K562 (cell line): ENCODE data around the gene AP1M2. TPM values are rescaled to one million over a fixed set of nuclear protein-coding genes. Genes with fewer than 3 reads are reported as not detected.

ENCODE experiments used
- ARHGAP35 ChIP-seq: fragments of 450-650 bp; IDR thresholded peaks from 2 replicates; pipeline ENCODE4 v1.6.1; 2018; ENCODE audit not compliant: partially characterized antibody
- ATF3 ChIP-seq, 2 experiments: fragments of 450-650 bp in 1 of 2; sonication (generic) in 1 of 2; formaldehyde crosslinking in 1 of 2; IDR thresholded peaks in 1 of 2; conservative IDR thresholded peaks in 1 of 2; 2 replicates each; pipeline versions ENCODE4 v1.6.1 to v1.8.1; 2016 to 2023; ENCODE audit warnings: mild to moderate bottlenecking in 2 of 2, moderate library complexity in 2 of 2, inconsistent platforms in 1 of 2, missing genetic modification reagents in 1 of 2
- CBX3 ChIP-seq, 2 experiments: IDR thresholded peaks; 1 replicate in 1 of 2; 2 replicates in 1 of 2; pipeline ENCODE4 v1.6.1; 2012; ENCODE audit warnings: inconsistent platforms in 2 of 2, low read length in 2 of 2, borderline replicate concordance in 1 of 2, control low read depth in 1 of 2
- DIDO1 ChIP-seq: fragments of 450-650 bp; IDR thresholded peaks from 2 replicates; pipeline ENCODE4 v1.6.1; 2016; ENCODE audit warnings: low read depth, missing biosample characterization, missing genetic modification characterization
- ETV1 ChIP-seq: fragments of 450-650 bp; conservative IDR thresholded peaks from 2 replicates; pipeline ENCODE4 v1.6.1; 2016; ENCODE audit warnings: missing genetic modification characterization, control low read depth, low read depth, missing compliant biosample characterization
- HDAC2 ChIP-seq: fragments of 450-650 bp; IDR thresholded peaks from 2 replicates; pipeline ENCODE4 v1.6.1; 2016; ENCODE audit warnings: mild to moderate bottlenecking
- HDAC6 ChIP-seq: IDR thresholded peaks from 2 replicates; pipeline ENCODE4 v1.6.1; 2012; ENCODE audit warnings: low read depth, mild to moderate bottlenecking, control low read depth, inconsistent platforms, low read length, moderate library complexity
- IRF9 ChIP-seq: fragments of 450-650 bp; IDR thresholded peaks from 2 replicates; pipeline ENCODE4 v1.6.1; 2016; ENCODE audit warnings: missing biosample characterization, missing genetic modification characterization
- JUND ChIP-seq, 2 experiments: IDR thresholded peaks; 2 replicates in 1 of 2; 3 replicates in 1 of 2; pipeline ENCODE4 v1.6.1; 2011; ENCODE audit warnings: borderline replicate concordance in 2 of 2, low read depth in 2 of 2, low read length in 2 of 2, improper control_type of control experiment in 1 of 2, missing biosample characterization in 1 of 2, missing genetic modification characterization in 1 of 2, missing genetic modification reagents in 1 of 2
- KLF10 ChIP-seq: fragments of 250-450 bp; sonication (Bioruptor Pico); IDR thresholded peaks from 2 replicates; pipeline ENCODE4 v1.6.1; 2021; ENCODE audit warnings: matching md5 sums
- KLF16 ChIP-seq: IDR thresholded peaks from 2 replicates; pipeline ENCODE4 v1.6.1; 2016; ENCODE audit warnings: antibody characterized with exemption
- MAZ ChIP-seq, 2 experiments: fragments of 450-650 bp in 1 of 2; sonication (generic) in 1 of 2; formaldehyde crosslinking; IDR thresholded peaks in 1 of 2; conservative IDR thresholded peaks in 1 of 2; 2 replicates each; pipeline versions ENCODE4 v1.4.0 to v1.5.0; 2020; ENCODE audit warnings: mild to moderate bottlenecking in 1 of 2, missing genetic modification reagents in 1 of 2
- NELFE ChIP-seq: IDR thresholded peaks from 2 replicates; pipeline ENCODE4 v1.6.1; 2011; ENCODE audit warnings: mild to moderate bottlenecking; ENCODE audit not compliant: insufficient read depth, insufficient read length
- RCOR1 ChIP-seq, 2 experiments: IDR thresholded peaks; 2 replicates each; pipeline ENCODE4 v1.6.1; 2012; ENCODE audit warnings: low read depth in 2 of 2, low read length in 2 of 2, borderline replicate concordance in 1 of 2, improper control_type of control experiment in 1 of 2
- U2AF2 ChIP-seq: fragments of 200-400 bp; formaldehyde crosslinking; optimal IDR thresholded peaks from 2 replicates; pipeline ENCODE3; 2017; ENCODE audit warnings: low read depth, mild to moderate bottlenecking, low read length
- ZFP36 ChIP-seq: fragments of 150-350 bp; IDR thresholded peaks from 2 replicates; pipeline ENCODE4 v1.6.1; 2018; ENCODE audit warnings: low read length, low read depth; ENCODE audit not compliant: partially characterized antibody
- ZNF175 ChIP-seq: fragments of 200-800 bp; sonication (Bioruptor generic); IDR thresholded peaks from 2 replicates; pipeline ENCODE4 v1.6.1; 2016; ENCODE audit warnings: low read depth, mild to moderate bottlenecking, missing genetic modification characterization, missing compliant biosample characterization
- ZNF3 ChIP-seq: fragments of 250-450 bp; sonication (Bioruptor Pico); IDR thresholded peaks from 2 replicates; pipeline ENCODE4 v1.5.0; 2021; ENCODE audit warnings: mild to moderate bottlenecking, moderate library complexity
- ZNF589 ChIP-seq: fragments of 200-800 bp; sonication (Bioruptor generic); IDR thresholded peaks from 2 replicates; pipeline ENCODE4 v1.6.1; 2016; ENCODE audit warnings: low read depth, missing genetic modification characterization, missing compliant biosample characterization
- polyA plus RNA-seq, 8 experiments: library from polyadenylated mRNA; depleted of rRNA in 4 of 8; stranded (reverse) in 5 of 8; unstranded in 3 of 8; fragments of >200 nt; fragmentation: Nextera tagmentation in 2 of 8; fragmentation: Illumina TruSeq in 1 of 8; extraction: Ambion mirVana in 2 of 8; extraction: Trizol in 1 of 8; gene quantifications; 2 replicates each; pipeline versions ENCODE4 v1.2.1 to v1.2.3, GENCODE V29; 2011 to 2014; ENCODE audit warnings: inconsistent platforms in 1 of 8, missing spikeins in 1 of 8
- total RNA-seq, 7 experiments: library from RNA; depleted of rRNA in 6 of 7; stranded (reverse); fragments of >200 nt in 6 of 7; fragmentation: Illumina TruSeq in 2 of 7; extraction: Trizol in 2 of 7; gene quantifications; 2 replicates each; pipeline versions ENCODE4 v1.2.1 to v1.2.3, GENCODE V29; 2011 to 2021; ENCODE audit warnings: low replicate concordance in 1 of 7
- TF ChIP-seq, protein P1 (sequence below): sonication (generic); formaldehyde crosslinking; IDR thresholded peaks from 2 replicates; pipeline ENCODE4 v1.8.1; 2023; ENCODE audit warnings: mild to moderate bottlenecking, missing genetic modification reagents
- TF ChIP-seq, protein P2 (sequence below), 2 experiments: fragments of 250-450 bp in 1 of 2; fragments of 450-650 bp in 1 of 2; sonication (Bioruptor Pico) in 1 of 2; IDR thresholded peaks; 2 replicates each; pipeline versions ENCODE4 v1.6.1 to v1.8.0; 2016 to 2021; ENCODE audit warnings: mild to moderate bottlenecking in 2 of 2, moderate library complexity in 2 of 2, missing compliant biosample characterization in 1 of 2, missing genetic modification characterization in 1 of 2

Gene AP1M2
- total and polyA plus RNA-seq, 9 of the 15 experiments (the other 6 are each of a cell fraction or from before 2014, with no cell fraction given): 0.33 to 1.4 (median 0.89) TPM; not detected in 1

DNA sequence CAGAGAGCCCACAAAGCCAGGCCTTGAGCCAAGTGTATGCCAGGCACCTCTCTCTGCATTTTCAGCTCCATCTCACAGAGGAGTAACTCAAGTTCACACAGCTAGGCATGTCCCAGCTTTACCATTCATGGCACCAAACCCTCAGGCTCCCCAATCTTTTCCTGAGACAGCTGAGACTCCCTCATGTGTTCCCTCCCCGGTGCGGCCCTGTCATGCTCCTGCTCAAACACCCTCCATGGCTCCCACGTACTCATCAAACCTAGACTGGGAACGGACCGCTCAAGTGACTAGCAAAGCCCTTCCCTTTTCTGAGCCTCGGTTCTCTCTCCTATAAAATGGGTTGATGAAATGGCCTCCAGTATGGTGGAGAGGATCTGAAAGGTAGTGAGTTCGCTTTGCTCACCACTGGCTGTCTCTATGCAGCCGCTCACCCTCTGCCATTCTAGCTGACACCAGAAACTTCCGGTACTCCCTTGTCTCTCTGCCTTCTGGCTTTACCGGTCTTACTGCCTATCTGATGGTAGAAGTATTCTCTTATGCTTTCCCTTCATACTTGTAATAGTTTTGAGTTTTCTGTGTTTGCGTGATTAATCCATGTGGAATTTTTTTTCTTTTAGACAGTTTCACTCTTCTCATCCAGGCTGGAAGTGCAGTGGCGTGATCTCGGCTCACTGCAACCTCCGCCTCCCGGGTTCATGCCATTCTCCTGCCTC, 30.5 kb upstream of the AP1M2 start (continued):
- TF ChIP-seq MAZ (CRISPR knock-in tag; conservative IDR thresholded peaks at IDR 0.05 in 1 of 2, IDR thresholded peaks at IDR 0.05 in 1 of 2) (peak in 1 of 2 experiments; percentile 66; a peak in 2 of 4 replicates), JUND (IDR thresholded peaks at IDR 0.05; ENCODE audit: borderline replicate concordance, low read depth, low read length) (no peak), JUND (tag; IDR thresholded peaks at IDR 0.05; ENCODE audit: borderline replicate concordance, low read depth, low read length) (peak; percentile 20; the same call in 1 of the 3 replicates), HDAC2 (peak; percentile 98), ZNF175 (CRISPR knock-in tag) (peak; percentile 49; the same call in 1 of the 2 replicates), ARHGAP35 (peak; percentile 68), DIDO1 (no peak), KLF10 (CRISPR knock-in tag) (no peak), U2AF2 (no peak), ETV1 (tag) (0 out of 2 replicates have a peak, but pooled peaks have one; percentile 15), CBX3 (IDR thresholded peaks at IDR 0.05; ENCODE audit: borderline replicate concordance in 1 of 2, low read length in 2 of 2) (peak in 1 of 2 experiments; percentile 81; a peak in 2 of 3 replicates), NELFE (no peak), RCOR1 (IDR thresholded peaks at IDR 0.05; ENCODE audit: borderline replicate concordance in 1 of 2, low read depth in 2 of 2, low read length in 2 of 2) (peak; percentile 54 to 80; a peak in 3 of 4 replicates), ZNF589 (CRISPR knock-in tag) (no peak), IRF9 (tag) (no peak), ZNF3 (CRISPR knock-in tag) (peak; percentile 68), KLF16 (no peak), HDAC6 (no peak), ATF3 (IDR thresholded peaks at IDR 0.05) (no peak), ATF3 (CRISPR knock-in tag; conservative IDR thresholded peaks at IDR 0.05) (no peak), ZFP36 (peak; percentile 97)
- TF ChIP-seq, protein P1, sequence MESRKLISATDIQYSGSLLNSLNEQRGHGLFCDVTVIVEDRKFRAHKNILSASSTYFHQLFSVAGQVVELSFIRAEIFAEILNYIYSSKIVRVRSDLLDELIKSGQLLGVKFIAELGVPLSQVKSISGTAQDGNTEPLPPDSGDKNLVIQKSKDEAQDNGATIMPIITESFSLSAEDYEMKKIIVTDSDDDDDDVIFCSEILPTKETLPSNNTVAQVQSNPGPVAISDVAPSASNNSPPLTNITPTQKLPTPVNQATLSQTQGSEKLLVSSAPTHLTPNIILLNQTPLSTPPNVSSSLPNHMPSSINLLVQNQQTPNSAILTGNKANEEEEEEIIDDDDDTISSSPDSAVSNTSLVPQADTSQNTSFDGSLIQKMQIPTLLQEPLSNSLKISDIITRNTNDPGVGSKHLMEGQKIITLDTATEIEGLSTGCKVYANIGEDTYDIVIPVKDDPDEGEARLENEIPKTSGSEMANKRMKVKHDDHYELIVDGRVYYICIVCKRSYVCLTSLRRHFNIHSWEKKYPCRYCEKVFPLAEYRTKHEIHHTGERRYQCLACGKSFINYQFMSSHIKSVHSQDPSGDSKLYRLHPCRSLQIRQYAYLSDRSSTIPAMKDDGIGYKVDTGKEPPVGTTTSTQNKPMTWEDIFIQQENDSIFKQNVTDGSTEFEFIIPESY (CRISPR knock-in tag): peak; percentile 71
- TF ChIP-seq, protein P2, sequence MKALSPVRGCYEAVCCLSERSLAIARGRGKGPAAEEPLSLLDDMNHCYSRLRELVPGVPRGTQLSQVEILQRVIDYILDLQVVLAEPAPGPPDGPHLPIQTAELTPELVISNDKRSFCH (CRISPR knock-in tag; IDR thresholded peaks at IDR 0.05): no peak
- TF ChIP-seq, protein P2 (tag; IDR thresholded peaks at IDR 0.05): peak; percentile 65; the same call in 1 of the 2 replicates
